H4 (cell line): ENCODE data around the gene PPP1R14B. TPM values are rescaled to one million over a fixed set of nuclear protein-coding genes. Genes with fewer than 3 reads are reported as not detected.

Source experiments
- DNase-seq: peaks from one replicate; pipeline ENCODE4 v3.0.0-alpha.2; 2015; ENCODE audit warnings: low spot score
- total RNA-seq: library from RNA; depleted of rRNA; stranded (reverse); fragments of >200 nt; shearing (Covaris generic); gene quantifications from 2 replicates; pipeline ENCODE4 v1.2.3, GENCODE V29; 2014

Gene PPP1R14B
- total RNA-seq, 1 experiment from 2014 or later = 242 TPM

- no peak for DNase-seq
Observed at GRCh38 chr11:64281957-64282770, 35.4 kb upstream of the PPP1R14B start.

- DNase-seq = no peak
Observed at GRCh38 chr11:64278576-64279190, 31.9 kb upstream of the PPP1R14B start.

GRCh38 chr11:64276653-64277431 lies 30.1 kb upstream of the PPP1R14B start:
- peak; percentile 49 for DNase-seq

GRCh38 chr11:64275841-64276240 lies 29.1 kb upstream of the PPP1R14B start:
- no peak for DNase-seq

GRCh38 chr11:64275031-64275800 lies 28.5 kb upstream of the PPP1R14B start:
- DNase-seq = no peak

GRCh38 chr11:64269540-64270220 lies 22.9 kb upstream of the PPP1R14B start:
- DNase-seq = peak; percentile 99

- peak; percentile 58 for DNase-seq
Observed at GRCh38 chr11:64268893-64269539, 22.3 kb upstream of the PPP1R14B start.

- DNase-seq = peak; percentile 66
Observed at GRCh38 chr11:64268025-64268892, 21.5 kb upstream of the PPP1R14B start.

GRCh38 chr11:64267207-64267945 lies 20.6 kb upstream of the PPP1R14B start:
- no peak for DNase-seq

GRCh38 chr11:64266339-64266738 lies 19.6 kb upstream of the PPP1R14B start:
- DNase-seq = no peak

GRCh38 chr11:64265176-64266160 lies 18.7 kb upstream of the PPP1R14B start:
- DNase-seq = no peak

- DNase-seq = no peak
Observed at GRCh38 chr11:64264371-64264852, 17.7 kb upstream of the PPP1R14B start.

GRCh38 chr11:64263947-64264317 lies 17.2 kb upstream of the PPP1R14B start:
- DNase-seq = no peak

- DNase-seq = no peak
Observed at GRCh38 chr11:64263021-64263946, 16.5 kb upstream of the PPP1R14B start.

GRCh38 chr11:64262271-64263002 lies 15.7 kb upstream of the PPP1R14B start:
- DNase-seq = no peak
